GM23338 (cell line): ENCODE data around the gene XYLT1. TPM values are rescaled to one million over a fixed set of nuclear protein-coding genes. Genes with fewer than 3 reads are reported as not detected.

Experiments used
- EZH2 ChIP-seq: fragments of 200-600 bp; sonication (generic); IDR thresholded peaks from one replicate; pipeline ENCODE4 v1.8.0; 2017; ENCODE audit warnings: antibody characterized with exemption, mild to moderate bottlenecking, low read depth; ENCODE audit not compliant: unreplicated experiment
- EZH2phosphoT487 ChIP-seq: fragments of 200-600 bp; sonication (generic); IDR thresholded peaks from one replicate; pipeline ENCODE4 v1.8.1; 2018; ENCODE audit warnings: antibody characterized with exemption; ENCODE audit not compliant: unreplicated experiment
- STAT1 ChIP-seq: IDR thresholded peaks from one replicate; pipeline ENCODE4 v1.6.1; 2016; ENCODE audit warnings: antibody characterized with exemption; ENCODE audit not compliant: unreplicated experiment
- polyA plus RNA-seq: library from polyadenylated mRNA; unstranded; fragments of >200 nt; fragmentation: Nextera tagmentation; extraction: Ambion mirVana; gene quantifications from 2 replicates; pipeline ENCODE4 v1.2.1, GENCODE V29; 2016
- total RNA-seq: library from RNA; depleted of rRNA; stranded (reverse); fragments of >200 nt; shearing (Covaris generic); gene quantifications from 2 replicates; pipeline ENCODE4 v1.2.3, GENCODE V29; 2014
- TF ChIP-seq, protein P1 (sequence below): fragments of 250-450 bp; sonication (Bioruptor Pico); IDR thresholded peaks from 2 replicates; pipeline ENCODE4 v1.5.0; 2020; ENCODE audit warnings: mild to moderate bottlenecking, moderate library complexity
- TF ChIP-seq, protein P2 (sequence below): IDR thresholded peaks from one replicate; pipeline ENCODE4 v1.6.1; 2018; ENCODE audit warnings: antibody characterized with exemption; ENCODE audit not compliant: unreplicated experiment

Gene XYLT1
- total and polyA plus RNA-seq, 2 experiments from 2014 or later: 3.5 to 24.7 TPM

DNA sequence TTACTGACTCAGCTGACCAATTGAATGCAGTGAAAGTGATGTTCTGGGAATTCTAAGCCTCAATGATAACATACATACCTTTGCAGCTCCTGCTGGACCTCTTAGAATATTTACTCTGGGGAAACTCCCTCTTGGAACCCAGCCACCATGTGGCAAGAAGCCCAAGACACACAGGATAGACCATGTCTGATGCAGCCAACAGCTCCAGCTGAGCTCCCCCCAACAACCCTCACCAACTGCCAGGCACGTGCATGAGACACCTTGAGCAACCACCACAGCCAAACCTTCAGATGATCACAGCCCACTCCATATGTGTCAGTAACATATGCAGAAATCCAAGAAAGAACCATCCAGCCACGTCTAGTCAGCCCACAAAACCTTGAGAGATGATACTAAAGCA, 53.0 kb downstream of the XYLT1 start (continued):
- TF ChIP-seq, protein P1, sequence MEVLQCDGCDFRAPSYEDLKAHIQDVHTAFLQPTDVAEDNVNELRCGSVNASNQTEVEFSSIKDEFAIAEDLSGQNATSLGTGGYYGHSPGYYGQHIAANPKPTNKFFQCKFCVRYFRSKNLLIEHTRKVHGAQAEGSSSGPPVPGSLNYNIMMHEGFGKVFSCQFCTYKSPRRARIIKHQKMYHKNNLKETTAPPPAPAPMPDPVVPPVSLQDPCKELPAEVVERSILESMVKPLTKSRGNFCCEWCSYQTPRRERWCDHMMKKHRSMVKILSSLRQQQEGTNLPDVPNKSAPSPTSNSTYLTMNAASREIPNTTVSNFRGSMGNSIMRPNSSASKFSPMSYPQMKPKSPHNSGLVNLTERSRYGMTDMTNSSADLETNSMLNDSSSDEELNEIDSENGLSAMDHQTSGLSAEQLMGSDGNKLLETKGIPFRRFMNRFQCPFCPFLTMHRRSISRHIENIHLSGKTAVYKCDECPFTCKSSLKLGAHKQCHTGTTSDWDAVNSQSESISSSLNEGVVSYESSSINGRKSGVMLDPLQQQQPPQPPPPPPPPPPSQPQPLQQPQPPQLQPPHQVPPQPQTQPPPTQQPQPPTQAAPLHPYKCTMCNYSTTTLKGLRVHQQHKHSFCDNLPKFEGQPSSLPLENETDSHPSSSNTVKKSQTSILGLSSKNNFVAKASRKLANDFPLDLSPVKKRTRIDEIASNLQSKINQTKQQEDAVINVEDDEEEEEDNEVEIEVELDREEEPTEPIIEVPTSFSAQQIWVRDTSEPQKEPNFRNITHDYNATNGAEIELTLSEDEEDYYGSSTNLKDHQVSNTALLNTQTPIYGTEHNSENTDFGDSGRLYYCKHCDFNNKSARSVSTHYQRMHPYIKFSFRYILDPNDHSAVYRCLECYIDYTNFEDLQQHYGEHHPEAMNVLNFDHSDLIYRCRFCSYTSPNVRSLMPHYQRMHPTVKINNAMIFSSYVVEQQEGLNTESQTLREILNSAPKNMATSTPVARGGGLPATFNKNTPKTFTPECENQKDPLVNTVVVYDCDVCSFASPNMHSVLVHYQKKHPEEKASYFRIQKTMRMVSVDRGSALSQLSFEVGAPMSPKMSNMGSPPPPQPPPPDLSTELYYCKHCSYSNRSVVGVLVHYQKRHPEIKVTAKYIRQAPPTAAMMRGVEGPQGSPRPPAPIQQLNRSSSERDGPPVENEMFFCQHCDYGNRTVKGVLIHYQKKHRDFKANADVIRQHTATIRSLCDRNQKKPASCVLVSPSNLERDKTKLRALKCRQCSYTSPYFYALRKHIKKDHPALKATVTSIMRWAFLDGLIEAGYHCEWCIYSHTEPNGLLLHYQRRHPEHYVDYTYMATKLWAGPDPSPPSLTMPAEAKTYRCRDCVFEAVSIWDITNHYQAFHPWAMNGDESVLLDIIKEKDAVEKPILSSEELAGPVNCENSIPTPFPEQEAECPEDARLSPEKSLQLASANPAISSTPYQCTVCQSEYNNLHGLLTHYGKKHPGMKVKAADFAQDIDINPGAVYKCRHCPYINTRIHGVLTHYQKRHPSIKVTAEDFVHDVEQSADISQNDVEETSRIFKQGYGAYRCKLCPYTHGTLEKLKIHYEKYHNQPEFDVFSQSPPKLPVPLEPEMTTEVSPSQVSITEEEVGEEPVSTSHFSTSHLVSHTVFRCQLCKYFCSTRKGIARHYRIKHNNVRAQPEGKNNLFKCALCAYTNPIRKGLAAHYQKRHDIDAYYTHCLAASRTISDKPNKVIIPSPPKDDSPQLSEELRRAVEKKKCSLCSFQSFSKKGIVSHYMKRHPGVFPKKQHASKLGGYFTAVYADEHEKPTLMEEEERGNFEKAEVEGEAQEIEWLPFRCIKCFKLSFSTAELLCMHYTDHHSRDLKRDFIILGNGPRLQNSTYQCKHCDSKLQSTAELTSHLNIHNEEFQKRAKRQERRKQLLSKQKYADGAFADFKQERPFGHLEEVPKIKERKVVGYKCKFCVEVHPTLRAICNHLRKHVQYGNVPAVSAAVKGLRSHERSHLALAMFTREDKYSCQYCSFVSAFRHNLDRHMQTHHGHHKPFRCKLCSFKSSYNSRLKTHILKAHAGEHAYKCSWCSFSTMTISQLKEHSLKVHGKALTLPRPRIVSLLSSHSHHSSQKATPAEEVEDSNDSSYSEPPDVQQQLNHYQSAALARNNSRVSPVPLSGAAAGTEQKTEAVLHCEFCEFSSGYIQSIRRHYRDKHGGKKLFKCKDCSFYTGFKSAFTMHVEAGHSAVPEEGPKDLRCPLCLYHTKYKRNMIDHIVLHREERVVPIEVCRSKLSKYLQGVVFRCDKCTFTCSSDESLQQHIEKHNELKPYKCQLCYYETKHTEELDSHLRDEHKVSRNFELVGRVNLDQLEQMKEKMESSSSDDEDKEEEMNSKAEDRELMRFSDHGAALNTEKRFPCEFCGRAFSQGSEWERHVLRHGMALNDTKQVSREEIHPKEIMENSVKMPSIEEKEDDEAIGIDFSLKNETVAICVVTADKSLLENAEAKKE (CRISPR knock-in tag): no peak
- TF ChIP-seq EZH2 (no peak), STAT1 (no peak), EZH2phosphoT487 (no peak)
- TF ChIP-seq, protein P2, sequence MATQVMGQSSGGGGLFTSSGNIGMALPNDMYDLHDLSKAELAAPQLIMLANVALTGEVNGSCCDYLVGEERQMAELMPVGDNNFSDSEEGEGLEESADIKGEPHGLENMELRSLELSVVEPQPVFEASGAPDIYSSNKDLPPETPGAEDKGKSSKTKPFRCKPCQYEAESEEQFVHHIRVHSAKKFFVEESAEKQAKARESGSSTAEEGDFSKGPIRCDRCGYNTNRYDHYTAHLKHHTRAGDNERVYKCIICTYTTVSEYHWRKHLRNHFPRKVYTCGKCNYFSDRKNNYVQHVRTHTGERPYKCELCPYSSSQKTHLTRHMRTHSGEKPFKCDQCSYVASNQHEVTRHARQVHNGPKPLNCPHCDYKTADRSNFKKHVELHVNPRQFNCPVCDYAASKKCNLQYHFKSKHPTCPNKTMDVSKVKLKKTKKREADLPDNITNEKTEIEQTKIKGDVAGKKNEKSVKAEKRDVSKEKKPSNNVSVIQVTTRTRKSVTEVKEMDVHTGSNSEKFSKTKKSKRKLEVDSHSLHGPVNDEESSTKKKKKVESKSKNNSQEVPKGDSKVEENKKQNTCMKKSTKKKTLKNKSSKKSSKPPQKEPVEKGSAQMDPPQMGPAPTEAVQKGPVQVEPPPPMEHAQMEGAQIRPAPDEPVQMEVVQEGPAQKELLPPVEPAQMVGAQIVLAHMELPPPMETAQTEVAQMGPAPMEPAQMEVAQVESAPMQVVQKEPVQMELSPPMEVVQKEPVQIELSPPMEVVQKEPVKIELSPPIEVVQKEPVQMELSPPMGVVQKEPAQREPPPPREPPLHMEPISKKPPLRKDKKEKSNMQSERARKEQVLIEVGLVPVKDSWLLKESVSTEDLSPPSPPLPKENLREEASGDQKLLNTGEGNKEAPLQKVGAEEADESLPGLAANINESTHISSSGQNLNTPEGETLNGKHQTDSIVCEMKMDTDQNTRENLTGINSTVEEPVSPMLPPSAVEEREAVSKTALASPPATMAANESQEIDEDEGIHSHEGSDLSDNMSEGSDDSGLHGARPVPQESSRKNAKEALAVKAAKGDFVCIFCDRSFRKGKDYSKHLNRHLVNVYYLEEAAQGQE: no peak
